Mononuclear cell (primary cell): ENCODE results near the gene IP6K3. TPM values are rescaled to one million over a fixed set of nuclear protein-coding genes. Genes with fewer than 3 reads are reported as not detected.

Experiments used
- H3K27me3 ChIP-seq: 2 replicates; pipeline ENCODE4 v1.6.0; 2011; ENCODE audit warnings: low read length, control low read depth; ENCODE audit not compliant: insufficient read depth
- H3K4me1 ChIP-seq: 2 replicates; pipeline ENCODE4 v1.5.1; 2011; ENCODE audit warnings: mild to moderate bottlenecking, low read length, control low read depth; ENCODE audit not compliant: insufficient read depth
- H3K4me3 ChIP-seq: 2 replicates; pipeline ENCODE4 v1.5.1; 2011; ENCODE audit warnings: mild to moderate bottlenecking, low read length, moderate library complexity
- H3K9me3 ChIP-seq: 2 replicates; pipeline ENCODE4 v1.5.1; 2011; ENCODE audit warnings: low read depth, mild to moderate bottlenecking, control low read depth, low read length
- total RNA-seq: library from RNA; depleted of rRNA; stranded (reverse); fragments of >200 nt; gene quantifications from one replicate; pipeline ENCODE4 v1.2.3, GENCODE V29; 2012

Gene IP6K3
- total RNA-seq, 1 donor = not detected

GRCh38 chr6:33783781-33784520, 37.2 kb upstream of the IP6K3 start:
- H3K4me1 ChIP-seq = peaks cover 37% of the 10 kb centered on the region
- no peaks in the 10 kb centered on the region for H3K27me3 ChIP-seq
- no peaks in the 10 kb centered on the region for H3K9me3 ChIP-seq
- H3K4me3 ChIP-seq = no peak overlapping the region

GRCh38 chr6:33782561-33782960, 35.9 kb upstream of the IP6K3 start:
- no peak overlapping the region for H3K4me3 ChIP-seq
- no peaks in the 10 kb centered on the region for H3K9me3 ChIP-seq
- no peaks in the 10 kb centered on the region for H3K27me3 ChIP-seq
- H3K4me1 ChIP-seq = peaks cover 30% of the 10 kb centered on the region

GRCh38 chr6:33781131-33781975, 34.6 kb upstream of the IP6K3 start:
- Histone ChIP-seq H3K4me3 (no peak overlapping the region), H3K9me3 (no peaks in the 10 kb centered on the region), H3K27me3 (no peaks in the 10 kb centered on the region), H3K4me1 (peaks cover 17% of the 10 kb centered on the region)

- H3K9me3 ChIP-seq = no peaks in the 10 kb centered on the region
- no peak overlapping the region for H3K4me3 ChIP-seq
- no peaks in the 10 kb centered on the region for H3K27me3 ChIP-seq
- peaks cover 3% of the 10 kb centered on the region for H3K4me1 ChIP-seq
Observed at GRCh38 chr6:33779895-33780294, 33.2 kb upstream of the IP6K3 start.

GRCh38 chr6:33779290-33779689, 32.6 kb upstream of the IP6K3 start:
- Histone ChIP-seq H3K9me3 (no peaks in the 10 kb centered on the region), H3K4me3 (no peak overlapping the region), H3K27me3 (no peaks in the 10 kb centered on the region)

GRCh38 chr6:33778444-33779121, 31.9 kb upstream of the IP6K3 start:
- Histone ChIP-seq H3K4me3 (no peak overlapping the region), H3K4me1 (no peaks in the 10 kb centered on the region), H3K27me3 (no peaks in the 10 kb centered on the region), H3K9me3 (no peaks in the 10 kb centered on the region)

More at GRCh38 chr6:33779290-33779689, 32.6 kb upstream of the IP6K3 start:
- no peaks in the 10 kb centered on the region for H3K4me1 ChIP-seq

GRCh38 chr6:33777398-33778388, 31.0 kb upstream of the IP6K3 start:
- H3K4me1 ChIP-seq = no peaks in the 10 kb centered on the region
- no peak overlapping the region for H3K4me3 ChIP-seq
- H3K27me3 ChIP-seq = no peaks in the 10 kb centered on the region
- H3K9me3 ChIP-seq = no peaks in the 10 kb centered on the region

GRCh38 chr6:33776764-33777163, 30.1 kb upstream of the IP6K3 start:
- no peak overlapping the region for H3K4me3 ChIP-seq
- H3K27me3 ChIP-seq = no peaks in the 10 kb centered on the region
- peaks cover 2% of the 10 kb centered on the region for H3K4me1 ChIP-seq
- H3K9me3 ChIP-seq = no peaks in the 10 kb centered on the region

GRCh38 chr6:33776186-33776585, 29.5 kb upstream of the IP6K3 start:
- Histone ChIP-seq H3K4me3 (no peak overlapping the region), H3K4me1 (peaks cover 8% of the 10 kb centered on the region), H3K9me3 (no peaks in the 10 kb centered on the region), H3K27me3 (no peaks in the 10 kb centered on the region)

GRCh38 chr6:33774774-33775173, 28.1 kb upstream of the IP6K3 start:
- Histone ChIP-seq H3K4me1 (peaks cover 9% of the 10 kb centered on the region), H3K9me3 (no peaks in the 10 kb centered on the region), H3K27me3 (no peaks in the 10 kb centered on the region), H3K4me3 (no peak overlapping the region)

- no peak overlapping the region for H3K4me3 ChIP-seq
Observed at GRCh38 chr6:33772902-33773472, 26.3 kb upstream of the IP6K3 start.

GRCh38 chr6:33772082-33772830, 25.6 kb upstream of the IP6K3 start:
- Histone ChIP-seq H3K4me3 (no peak overlapping the region), H3K4me1 (peaks cover 9% of the 10 kb centered on the region), H3K27me3 (no peaks in the 10 kb centered on the region), H3K9me3 (no peaks in the 10 kb centered on the region)

More at GRCh38 chr6:33772902-33773472, 26.3 kb upstream of the IP6K3 start:
- peaks cover 9% of the 10 kb centered on the region for H3K4me1 ChIP-seq
- H3K9me3 ChIP-seq = no peaks in the 10 kb centered on the region
- no peaks in the 10 kb centered on the region for H3K27me3 ChIP-seq
